PC-9 (cell line): ENCODE results near the gene TMEM107. TPM values are rescaled to one million over a fixed set of nuclear protein-coding genes. Genes with fewer than 3 reads are reported as not detected.
A peak's percentile ranks its signal among the peaks of the same experiment; 100 is the strongest.

Experiments
- BruUV-seq: library from RNA; stranded (reverse); fragments of 400-500 nt; replicated peaks from 2 replicates; lab custom pipeline; 2021; lab: Mats Ljungman, UMichigan
- CTCF ChIA-PET: fragments of 300-600 bp; sonication (Branson Sonifier 250); formaldehyde crosslinking; loops from one replicate; lab custom pipeline; 2022; ENCODE audit warnings: antibody characterized with exemption; lab: Charles Lee
- POLR2A ChIA-PET: fragments of 300-600 bp; sonication (Branson Sonifier 250); formaldehyde crosslinking; loops from one replicate; lab custom pipeline; 2022; ENCODE audit warnings: antibody characterized with exemption; ENCODE audit not compliant: unreplicated experiment; lab: Charles Lee
- DNase-seq, 2 experiments: peaks; one replicate each; pipeline versions ENCODE4 v3.0.0 to v3.0.0-alpha.2; 2015 to 2022; ENCODE audit warnings: mixed read lengths in 1 of 2
- H2AFZ ChIP-seq: fragments of 200-600 bp; sonication (generic); 2 replicates; pipeline ENCODE4 v1.8.1; 2017; ENCODE audit warnings: antibody characterized with exemption
- H3F3A ChIP-seq: fragments of 200-600 bp; sonication (generic); 2 replicates; pipeline ENCODE4 v1.8.1; 2017; ENCODE audit warnings: antibody characterized with exemption, mild to moderate bottlenecking, low read depth; ENCODE audit not compliant: insufficient read depth
- H3K27ac ChIP-seq: fragments of 200-600 bp; sonication (generic); 2 replicates; pipeline ENCODE4 v1.6.1; 2016; ENCODE audit warnings: mixed run types
- H3K27me3 ChIP-seq: fragments of 200-600 bp; sonication (generic); 2 replicates; pipeline ENCODE4 v1.6.1; 2016; ENCODE audit warnings: low read depth, mixed run types; ENCODE audit not compliant: insufficient read depth
- H3K36me3 ChIP-seq: fragments of 200-600 bp; sonication (generic); 2 replicates; pipeline ENCODE4 v1.6.1; 2016; ENCODE audit warnings: low read depth, mixed run types
- H3K4me1 ChIP-seq: fragments of 200-600 bp; sonication (generic); replicated peaks from 2 replicates; pipeline ENCODE4 v1.6.1; 2016; ENCODE audit warnings: mixed run types; ENCODE audit not compliant: insufficient read depth
- H3K4me2 ChIP-seq: fragments of 200-600 bp; sonication (generic); 2 replicates; pipeline ENCODE4 v1.6.1; 2017; ENCODE audit warnings: mixed run types
- H3K4me3 ChIP-seq: fragments of 200-600 bp; sonication (generic); 2 replicates; pipeline ENCODE4 v1.6.1; 2016; ENCODE audit warnings: mixed run types
- H3K79me2 ChIP-seq: fragments of 200-600 bp; sonication (generic); 2 replicates; pipeline ENCODE4 v1.6.1; 2017; ENCODE audit warnings: low read depth, mixed run types
- H3K9me2 ChIP-seq: fragments of 200-600 bp; sonication (generic); 2 replicates; pipeline ENCODE4 v1.8.1; 2017; ENCODE audit warnings: mild to moderate bottlenecking; ENCODE audit not compliant: insufficient read depth
- H3K9me3 ChIP-seq: fragments of 200-600 bp; sonication (generic); 2 replicates; pipeline ENCODE4 v1.8.1; 2016; ENCODE audit warnings: low read depth; ENCODE audit not compliant: insufficient read depth
- H4K20me1 ChIP-seq: fragments of 200-600 bp; sonication (generic); 2 replicates; pipeline ENCODE4 v1.8.1; 2017; ENCODE audit not compliant: insufficient read depth
- EZH2 ChIP-seq: fragments of 200-600 bp; sonication (generic); IDR thresholded peaks from 2 replicates; pipeline ENCODE4 v1.8.0; 2017; ENCODE audit warnings: antibody characterized with exemption, low read depth
- intact Hi-C: fragments of 100-400 bp; cut with micrococcal nuclease; formaldehyde crosslinking; loops from one replicate; pipeline ENCODE4 v1.10.0; 2022; ENCODE audit not compliant: unreplicated experiment
- total RNA-seq: library from RNA; stranded (reverse); gene quantifications from 2 replicates; pipeline ENCODE4 v1.2.3, GENCODE V29; 2021
- TF ChIP-seq, protein P1 (sequence below): fragments of 200-600 bp; sonication (generic); conservative IDR thresholded peaks from 2 replicates; pipeline ENCODE4 v1.6.1; 2017; ENCODE audit warnings: mixed run types, antibody characterized with exemption, mild to moderate bottlenecking, moderate library complexity

TMEM107 gene
- total RNA-seq, 1 experiment from 2014 or later, result 59.1 TPM

DNA sequence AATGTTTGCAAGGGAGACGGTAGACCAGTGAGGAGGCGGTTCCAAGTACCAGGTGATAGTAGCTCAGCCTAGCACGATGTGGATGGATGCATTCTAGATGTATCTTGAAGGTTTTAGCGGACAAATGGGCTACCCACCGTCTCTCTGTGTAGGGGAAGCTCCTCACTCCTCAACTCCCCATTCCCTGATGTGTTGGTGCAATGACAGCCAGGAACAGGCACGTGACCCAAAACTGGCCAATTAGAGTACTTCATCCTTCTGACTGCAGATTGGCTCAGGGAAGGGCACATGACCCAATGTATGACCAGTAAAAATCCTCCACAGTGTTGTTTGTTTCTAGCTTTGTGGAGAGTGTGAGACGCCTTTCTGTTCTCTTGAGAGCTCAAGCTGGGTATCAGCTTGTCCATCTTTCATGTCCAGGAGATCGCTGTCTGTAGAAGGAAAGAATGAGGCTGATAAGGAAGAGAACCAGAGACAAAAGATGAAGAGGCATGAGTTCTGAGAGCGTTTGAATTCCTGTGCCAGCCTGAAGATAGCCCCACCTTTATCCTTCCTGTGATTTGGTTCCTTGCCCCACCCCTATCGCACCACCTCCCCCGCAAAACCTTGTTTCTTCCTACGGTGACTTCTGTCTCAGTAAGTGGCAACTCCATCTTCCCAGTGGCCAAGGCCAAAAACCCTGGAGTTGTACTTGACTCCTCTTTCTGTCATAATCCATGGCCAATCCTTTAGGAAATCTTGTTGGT is 16.1 kb upstream of the TMEM107 start:
- Histone ChIP-seq H3K36me3 (no peaks in the 10 kb centered on the region), H3K4me3 (no peak overlapping the region), H4K20me1 (0 out of 2 replicates have a peak, but pooled peaks cover under 1% of the 10 kb centered on the region), H3K27me3 (no peaks in the 10 kb centered on the region), H3F3A (peaks cover 8% of the 10 kb centered on the region), H3K4me1 (peaks cover 12% of the 10 kb centered on the region), H3K9me2 (no peaks in the 10 kb centered on the region), H3K9me3 (no peaks in the 10 kb centered on the region), H3K27ac (no peak overlapping the region), H3K4me2 (peak overlapping the region; percentile 40), H2AFZ (no peak overlapping the region), H3K79me2 (peaks cover 11% of the 10 kb centered on the region)
- CTCF ChIA-PET, result interaction anchor here (0.6 to 0.7 kb wide), 2 partner anchors 27 to 204 kb away, joined by 3 to 4 read pairs; no protein-coding TSS in a partner anchor
- peak; percentile 55 to 66 for DNase-seq
- TF ChIP-seq EZH2, result no peak
- TF ChIP-seq, protein P1, sequence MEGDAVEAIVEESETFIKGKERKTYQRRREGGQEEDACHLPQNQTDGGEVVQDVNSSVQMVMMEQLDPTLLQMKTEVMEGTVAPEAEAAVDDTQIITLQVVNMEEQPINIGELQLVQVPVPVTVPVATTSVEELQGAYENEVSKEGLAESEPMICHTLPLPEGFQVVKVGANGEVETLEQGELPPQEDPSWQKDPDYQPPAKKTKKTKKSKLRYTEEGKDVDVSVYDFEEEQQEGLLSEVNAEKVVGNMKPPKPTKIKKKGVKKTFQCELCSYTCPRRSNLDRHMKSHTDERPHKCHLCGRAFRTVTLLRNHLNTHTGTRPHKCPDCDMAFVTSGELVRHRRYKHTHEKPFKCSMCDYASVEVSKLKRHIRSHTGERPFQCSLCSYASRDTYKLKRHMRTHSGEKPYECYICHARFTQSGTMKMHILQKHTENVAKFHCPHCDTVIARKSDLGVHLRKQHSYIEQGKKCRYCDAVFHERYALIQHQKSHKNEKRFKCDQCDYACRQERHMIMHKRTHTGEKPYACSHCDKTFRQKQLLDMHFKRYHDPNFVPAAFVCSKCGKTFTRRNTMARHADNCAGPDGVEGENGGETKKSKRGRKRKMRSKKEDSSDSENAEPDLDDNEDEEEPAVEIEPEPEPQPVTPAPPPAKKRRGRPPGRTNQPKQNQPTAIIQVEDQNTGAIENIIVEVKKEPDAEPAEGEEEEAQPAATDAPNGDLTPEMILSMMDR, result no peak
- intact Hi-C loops, result no loop called here
- POLR2A ChIA-PET, result interaction anchor here (0.9 to 1.2 kb wide), 3 partner anchors 18 to 56 kb away, joined by 3 to 17 read pairs (median 4); partner anchors contain the start of gene AURKB
- TSS peak; percentile 12 for BruUV-seq

DNA sequence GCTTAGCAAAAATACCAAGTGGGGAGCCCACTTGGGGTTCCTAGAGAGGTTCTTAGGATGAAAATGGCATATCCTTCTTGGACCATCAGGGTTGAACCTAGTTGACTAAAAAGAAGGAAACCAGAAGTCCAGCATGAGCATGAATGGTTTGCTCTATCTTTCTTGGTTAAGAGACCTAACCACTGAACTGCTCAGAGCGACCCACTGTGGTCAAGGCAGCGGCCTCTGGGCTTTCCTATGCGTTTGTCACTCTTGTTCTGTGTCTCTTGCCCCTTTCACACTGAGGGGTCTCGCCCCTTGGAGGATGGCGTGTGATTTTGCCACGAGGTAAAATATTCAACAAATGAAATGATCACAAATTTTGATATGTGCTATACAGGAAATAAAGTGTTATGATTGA is 14.3 kb upstream of the TMEM107 start:
- Histone ChIP-seq H3K27ac (no peak overlapping the region), H3K4me3 (peak overlapping the region; percentile 29; the same call in 1 of the 2 replicates), H4K20me1 (0 out of 2 replicates have a peak, but pooled peaks cover 3% of the 10 kb centered on the region), H3F3A (peaks cover 24% of the 10 kb centered on the region), H2AFZ (0 out of 2 replicates have a peak overlapping the region, but pooled peaks have one; percentile 59), H3K79me2 (peaks cover 11% of the 10 kb centered on the region), H3K9me3 (no peaks in the 10 kb centered on the region), H3K9me2 (no peaks in the 10 kb centered on the region), H3K36me3 (no peaks in the 10 kb centered on the region), H3K4me1 (peaks cover 12% of the 10 kb centered on the region), H3K27me3 (no peaks in the 10 kb centered on the region), H3K4me2 (peak overlapping the region; percentile 66)
- no peak for DNase-seq
- no TSS peak for BruUV-seq
- POLR2A ChIA-PET, result interaction anchor here (0.5 to 0.7 kb wide), 6 partner anchors 17 to 52 kb away, joined by 3 to 20 read pairs (median 5); partner anchors contain the start of genes AURKB and PER1
- CTCF ChIA-PET, result interaction anchor here (0.6 to 0.9 kb wide), 4 partner anchors 9 to 110 kb away, joined by 3 to 13 read pairs (median 4); partner anchors contain the start of genes HES7 and SLC25A35
- TF ChIP-seq, protein P1, result no peak
- TF ChIP-seq EZH2, result no peak
- intact Hi-C loops, result loop anchor here (1.0 kb wide), 1 partner anchor 110 kb away; no protein-coding TSS in a partner anchor

DNA sequence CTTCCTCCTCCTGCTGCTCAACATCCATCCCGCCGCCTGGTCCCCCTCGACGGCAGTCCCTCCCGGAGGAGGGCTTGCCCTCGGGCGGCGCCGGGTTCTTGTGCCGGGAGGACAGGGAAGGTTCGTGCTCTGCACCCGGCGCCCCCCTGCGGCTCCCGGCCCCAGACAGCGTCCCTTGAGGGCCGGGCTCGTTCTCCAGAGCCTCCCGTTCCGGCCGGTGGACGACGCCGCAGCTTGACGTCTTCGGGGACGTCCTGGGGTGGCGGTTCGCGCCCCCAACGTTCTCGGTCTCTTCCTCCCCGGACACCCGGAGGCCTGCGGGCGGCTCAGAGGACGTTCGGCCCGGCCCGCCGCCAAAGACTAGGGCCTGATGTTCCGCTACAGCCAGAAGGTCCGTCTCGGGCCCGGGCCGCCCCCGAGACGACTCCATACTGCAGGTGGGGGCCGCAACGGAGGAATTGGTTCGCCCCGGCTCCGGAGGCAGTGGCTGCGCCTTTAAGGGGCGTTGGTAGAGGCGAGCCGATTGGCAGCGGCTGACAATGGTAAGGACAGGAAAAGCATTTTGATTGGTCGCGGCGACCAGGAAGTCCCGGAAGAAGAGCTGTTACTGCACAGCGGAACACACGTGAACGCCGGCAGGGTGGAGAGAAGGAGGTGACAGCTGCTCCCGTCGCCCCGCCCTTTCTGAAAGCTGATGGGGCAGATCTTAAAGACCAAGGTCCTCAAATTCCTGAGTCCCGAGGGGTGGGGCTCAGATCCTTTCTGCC is 13.7 kb upstream of the TMEM107 start, which contains the start of gene BORCS6:
TSS of gene BORCS6 (minus strand) at position 470 of the 767 bp plus-strand sequence. CDS start at position 430, 40 bp downstream.
- no peaks in the 10 kb centered on the region for H3K36me3 ChIP-seq
- CTCF ChIA-PET, result interaction anchor here (0.6 to 1.2 kb wide), 5 partner anchors 9 to 111 kb away, joined by 3 to 13 read pairs (median 3); partner anchors contain the start of genes HES7 and SLC25A35
- no peaks in the 10 kb centered on the region for H3K27me3 ChIP-seq
- no peaks in the 10 kb centered on the region for H3K9me3 ChIP-seq
- peaks cover 12% of the 10 kb centered on the region for H3K4me1 ChIP-seq
- H3K4me2 ChIP-seq, result peak within 1 kb of the TSS; percentile 85
- H3K79me2 ChIP-seq, result peaks cover 11% of the 10 kb centered on the region
- peak within 1 kb of the TSS; percentile 86 for H2AFZ ChIP-seq
- peak; percentile 90 to 96 for DNase-seq
- 0 out of 2 replicates have a peak, but pooled peaks cover 3% of the 10 kb centered on the region for H4K20me1 ChIP-seq
- H3F3A ChIP-seq, result peaks cover 24% of the 10 kb centered on the region
- TF ChIP-seq, protein P1, result no peak
- TF ChIP-seq EZH2, result no peak
- intact Hi-C loops, result loop anchor here (1.0 to 10.0 kb wide), 2 partner anchors 110 to 195 kb away; partner anchors contain the start of gene RPL26
- H3K9me2 ChIP-seq, result no peaks in the 10 kb centered on the region
- H3K4me3 ChIP-seq, result peak within 1 kb of the TSS; percentile 86
- no peak within 1 kb of the TSS for H3K27ac ChIP-seq
- POLR2A ChIA-PET, result interaction anchor here (0.5 to 0.7 kb wide), 8 partner anchors 11 to 158 kb away, joined by 3 to 20 read pairs (median 8); partner anchors contain the start of genes AURKB and PER1
- TSS peak; percentile 32 for BruUV-seq
